NOMO-1 treated with dmso at 0.1 percent for 144 hours (cell line): ENCODE data around the gene TMEM86B.

ENCODE experiments used
- DNase-seq: peaks from one replicate; lab custom pipeline; 2025; ENCODE audit not compliant: unreplicated experiment; lab: John Stamatoyannopoulos, UW

Gene TMEM86B, protein sequence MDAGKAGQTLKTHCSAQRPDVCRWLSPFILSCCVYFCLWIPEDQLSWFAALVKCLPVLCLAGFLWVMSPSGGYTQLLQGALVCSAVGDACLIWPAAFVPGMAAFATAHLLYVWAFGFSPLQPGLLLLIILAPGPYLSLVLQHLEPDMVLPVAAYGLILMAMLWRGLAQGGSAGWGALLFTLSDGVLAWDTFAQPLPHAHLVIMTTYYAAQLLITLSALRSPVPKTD

DNA sequence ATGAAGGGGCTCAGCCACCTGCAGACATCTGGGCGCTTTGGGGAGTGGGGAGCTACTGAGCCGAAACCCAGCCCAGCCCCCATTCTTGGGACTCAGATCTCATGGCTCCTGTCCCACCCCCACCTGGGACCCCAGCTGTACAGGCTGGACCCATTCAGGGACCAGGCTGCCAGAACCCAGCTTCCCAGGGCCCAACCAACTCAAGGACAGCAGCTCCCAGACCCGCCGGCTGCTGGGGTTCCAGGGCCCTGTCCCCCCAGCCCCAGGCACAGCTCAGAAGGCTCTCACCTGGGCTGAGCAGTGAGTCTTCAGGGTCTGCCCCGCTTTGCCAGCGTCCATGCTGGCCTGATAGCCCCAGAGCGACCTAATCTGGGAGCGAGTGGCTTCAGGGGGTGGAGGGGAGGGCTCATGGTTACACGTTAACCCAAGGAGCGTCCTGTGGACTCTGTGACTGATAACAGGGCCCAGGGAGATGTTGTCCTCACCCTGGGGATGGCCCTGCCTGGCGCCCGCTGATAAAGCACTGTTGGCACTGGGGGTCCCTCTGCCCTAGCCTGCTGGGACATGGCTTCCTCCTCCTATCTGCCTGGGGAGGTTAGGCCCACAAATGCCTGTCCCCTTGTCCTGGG, at the start of gene TMEM86B:
TMEM86B (minus strand) TSS at position 361 of the 629 bp plus-strand sequence; CDS start at position 339, 22 bp downstream.
- no peak for DNase-seq

DNA sequence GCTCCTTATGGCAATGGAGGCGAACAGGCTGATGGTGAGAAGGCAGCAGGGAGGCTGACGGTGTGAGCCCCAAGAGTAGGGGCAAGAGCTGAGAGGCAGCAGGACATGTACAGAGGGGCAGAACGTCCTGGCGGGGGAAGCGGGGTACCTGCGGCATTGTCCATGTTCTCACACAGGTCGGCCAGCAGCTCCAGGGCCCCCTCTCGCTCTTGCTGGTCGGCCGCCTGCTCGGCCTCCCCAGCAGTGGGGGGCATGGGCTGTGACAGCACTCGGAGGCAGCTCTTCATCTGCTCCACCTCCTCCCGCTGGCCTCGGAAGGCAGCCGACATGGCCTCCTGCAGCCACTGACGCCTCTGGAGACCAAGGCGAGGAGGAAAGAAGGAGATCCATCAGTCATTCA, 48.9 kb upstream of the TMEM86B start:
- DNase-seq, result no peak

DNA sequence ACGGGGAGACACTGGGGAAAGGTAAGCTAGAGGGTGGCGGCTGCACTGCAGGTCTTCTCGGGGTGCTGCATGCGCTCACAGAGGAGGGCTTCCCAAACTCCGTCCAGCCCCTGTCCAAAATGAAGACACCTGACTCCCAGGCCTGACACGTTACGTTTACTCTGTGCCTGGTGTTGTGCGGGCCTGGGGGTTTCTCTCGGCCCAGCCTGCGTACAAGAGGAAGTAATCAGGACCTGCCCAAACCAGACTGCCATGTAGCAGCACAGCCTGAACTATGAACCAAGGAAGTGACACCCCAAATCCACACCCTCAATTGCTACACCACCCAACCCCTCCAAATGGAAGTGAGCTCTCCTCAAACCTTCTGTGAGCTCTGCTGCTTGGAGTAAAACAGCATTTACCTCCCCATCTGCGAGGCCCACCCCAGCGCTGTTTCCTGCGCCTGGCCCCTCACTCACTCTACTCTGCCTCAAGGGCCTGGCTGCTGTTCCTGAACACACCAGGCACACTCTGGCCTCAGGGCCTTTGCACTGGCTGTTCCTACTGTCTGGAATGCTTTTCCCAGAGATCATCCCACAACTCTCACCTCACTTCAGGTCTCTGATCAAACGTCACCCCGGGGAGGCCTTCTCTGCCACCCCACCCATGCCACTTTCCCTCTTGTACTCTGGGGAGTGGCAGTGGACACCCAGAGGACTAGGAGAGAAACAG, 48.3 kb upstream of the TMEM86B start:
- DNase-seq, result peak; percentile 66

DNA sequence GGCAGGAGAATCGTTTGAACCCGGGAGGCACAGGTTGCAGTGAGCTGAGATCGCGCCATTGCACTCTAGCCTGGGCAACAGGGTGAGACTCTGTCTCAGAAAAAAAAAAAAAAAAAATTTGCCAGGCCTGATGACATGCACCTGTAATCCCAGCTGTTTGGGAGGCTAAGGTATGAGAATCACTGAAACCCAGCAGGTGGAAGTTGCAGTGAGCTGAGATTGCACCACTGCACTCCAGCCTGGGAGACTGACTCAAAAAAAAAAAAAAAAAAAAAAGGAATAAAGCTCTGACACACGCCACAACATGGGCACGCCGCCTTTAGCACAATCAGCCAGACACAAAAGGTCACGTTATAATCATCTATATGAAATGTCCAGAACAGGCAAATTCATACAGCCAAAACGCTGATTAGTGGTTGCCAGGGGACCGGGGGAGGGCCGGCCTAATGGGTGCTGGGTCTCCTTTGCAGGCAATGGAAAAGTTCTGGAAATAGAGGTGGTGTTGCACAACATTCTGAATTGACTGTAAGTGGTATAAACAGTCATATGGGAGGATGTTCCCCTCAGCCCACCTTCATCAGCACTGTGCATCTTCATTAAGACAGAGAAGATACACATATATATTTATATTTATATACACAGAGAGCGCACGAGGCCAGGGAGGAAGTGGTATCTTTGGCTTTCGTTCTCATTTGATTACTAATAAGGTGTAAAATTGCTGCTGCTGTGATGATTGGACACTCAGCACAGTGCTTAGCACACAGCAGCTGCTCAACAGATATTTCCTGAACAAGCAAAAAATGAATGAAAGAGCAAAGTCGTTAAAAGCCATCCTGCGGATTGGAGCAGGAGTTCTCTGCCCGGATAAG, 47.5 kb upstream of the TMEM86B start:
- peak; percentile 47 for DNase-seq

DNA sequence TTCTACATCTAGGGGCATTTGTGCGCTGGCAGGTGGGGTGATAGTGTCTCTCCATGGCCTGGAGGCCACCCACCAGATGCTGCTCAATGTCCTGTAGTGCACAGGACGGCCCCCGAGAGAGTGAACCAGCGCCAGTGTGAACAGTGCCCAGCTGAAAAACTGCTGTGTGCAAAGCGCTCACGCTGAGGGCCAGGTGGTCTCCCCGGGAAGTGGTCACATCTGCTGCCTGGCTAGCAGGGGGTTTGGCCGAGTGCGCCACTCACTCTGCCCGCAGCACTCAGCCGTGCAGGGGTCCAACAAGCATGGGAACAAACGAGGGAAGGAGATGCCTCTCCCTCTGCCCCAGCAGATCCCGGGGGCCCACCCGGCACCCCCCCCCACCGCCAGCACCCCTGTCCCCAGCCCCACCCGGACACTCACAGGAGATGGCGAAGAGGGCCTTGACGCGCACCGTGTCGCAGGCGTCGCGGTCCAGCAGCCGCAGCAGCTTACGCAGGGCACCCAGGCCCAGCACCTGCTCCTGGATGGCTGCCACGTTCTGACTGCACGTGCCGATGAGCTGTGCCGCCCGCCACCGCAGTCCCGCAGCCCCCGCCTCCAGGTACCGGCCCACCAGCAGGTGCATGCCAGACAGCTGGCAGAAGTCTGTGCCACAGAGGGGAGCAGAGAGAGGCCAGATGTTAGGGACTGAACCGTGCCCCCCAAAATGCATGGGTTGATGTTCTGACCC, 45.6 kb upstream of the TMEM86B start:
- no peak for DNase-seq

DNA sequence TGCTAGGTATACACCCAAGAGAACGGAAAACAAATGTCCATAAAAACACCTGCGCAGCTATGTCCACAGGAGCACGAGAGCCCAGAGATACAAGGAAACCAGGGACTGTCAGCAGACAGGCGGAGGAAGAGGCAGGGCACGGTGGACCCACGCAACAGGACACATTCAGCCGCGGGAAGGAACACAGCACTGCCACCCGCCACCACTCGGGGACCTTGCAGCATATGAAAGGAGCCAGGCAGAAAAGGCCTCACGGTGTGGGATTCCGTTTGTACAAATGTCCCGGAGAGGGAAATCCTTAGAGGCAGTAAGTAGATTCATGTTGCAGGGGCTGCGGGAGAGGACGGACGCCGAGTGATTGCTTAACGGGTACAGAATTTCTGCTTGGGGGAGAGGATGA, 43.6 kb upstream of the TMEM86B start:
- no peak for DNase-seq

DNA sequence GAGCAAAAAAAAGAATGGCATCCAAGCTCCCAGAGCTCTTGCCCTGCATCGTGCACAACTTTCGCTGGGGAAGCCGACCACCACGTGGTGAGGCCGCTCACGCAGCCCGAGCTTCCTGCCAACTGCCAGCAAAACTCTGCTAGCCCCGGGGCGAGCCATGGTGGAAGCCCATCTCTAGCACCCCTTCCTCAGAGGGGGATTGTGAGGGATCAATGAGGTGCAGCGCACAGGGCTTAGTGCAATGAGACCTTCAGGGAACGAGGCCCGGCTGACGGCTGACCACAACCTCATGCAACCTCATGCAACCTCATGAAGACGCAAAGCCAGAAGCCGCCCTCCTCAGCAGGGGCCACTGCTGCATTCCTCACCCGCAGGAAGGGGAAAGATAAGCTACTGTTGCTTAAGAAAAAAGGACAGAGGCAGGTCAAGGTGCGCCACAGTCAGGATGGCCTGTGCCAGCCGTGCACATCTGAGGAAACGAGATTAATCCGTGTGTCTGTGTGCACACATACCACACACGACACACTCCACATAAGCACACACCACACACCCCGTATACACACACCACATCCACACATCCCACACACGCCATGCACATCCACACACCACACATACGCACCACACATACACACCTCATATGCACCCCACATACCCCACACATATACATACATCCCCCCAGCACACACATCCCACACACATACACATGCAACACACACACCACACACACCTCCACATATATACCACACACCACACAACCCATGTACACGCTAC, 41.8 kb upstream of the TMEM86B start:
- no peak for DNase-seq

DNA sequence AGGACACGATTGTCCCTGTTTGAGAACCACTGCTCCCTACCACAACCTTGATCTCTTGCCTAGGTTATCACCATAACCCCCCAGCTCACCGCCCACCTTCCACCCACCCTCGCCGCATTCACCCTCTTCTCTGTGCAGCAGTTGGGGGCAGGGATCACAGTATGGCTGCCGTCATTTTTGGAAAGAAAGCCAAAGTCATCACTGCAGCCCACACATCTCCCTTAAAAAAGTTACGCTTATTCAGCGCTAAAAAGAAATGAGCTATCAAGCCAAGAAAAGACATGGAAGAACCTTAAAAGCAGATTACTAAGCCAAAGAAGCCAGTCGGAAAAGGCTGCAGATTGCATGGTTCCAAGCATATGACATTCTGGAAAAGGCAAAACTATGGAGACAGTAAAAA, 40.7 kb upstream of the TMEM86B start:
- DNase-seq, result no peak

DNA sequence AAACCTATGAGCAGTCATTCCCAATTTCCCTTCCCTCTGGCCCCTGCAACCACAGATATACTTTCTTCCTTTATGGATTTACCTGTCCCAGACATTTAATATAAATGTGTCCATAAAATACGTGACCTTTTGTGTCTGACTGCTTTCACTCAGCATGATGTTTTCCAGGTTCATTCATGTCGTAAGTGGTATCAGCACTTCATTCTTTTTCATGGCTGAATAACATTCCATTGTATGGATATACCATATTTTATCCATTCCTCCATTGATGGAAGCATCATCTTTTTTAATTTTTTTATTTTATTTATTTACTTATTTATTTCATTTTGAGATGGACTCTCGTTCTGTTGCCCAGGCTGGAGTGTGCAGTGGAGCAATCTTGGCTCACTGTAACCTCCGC, 38.3 kb upstream of the TMEM86B start:
- DNase-seq, result no peak

DNA sequence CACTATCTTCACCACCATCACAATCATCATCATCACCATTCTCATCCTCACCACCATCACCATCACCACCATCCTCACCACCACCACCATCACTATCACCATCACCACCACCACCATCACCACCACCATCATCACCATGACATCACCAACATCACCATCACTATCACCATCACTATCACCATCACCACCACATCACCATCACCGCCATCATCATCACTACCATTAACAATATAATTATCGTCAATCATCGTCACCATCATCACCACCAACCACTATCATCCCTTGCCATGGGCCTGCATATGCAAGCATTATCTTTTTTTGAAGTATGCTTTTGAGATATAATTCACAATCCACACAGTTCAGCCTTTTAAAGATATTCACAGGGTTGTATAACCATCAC, 37.8 kb upstream of the TMEM86B start:
- DNase-seq, result no peak

DNA sequence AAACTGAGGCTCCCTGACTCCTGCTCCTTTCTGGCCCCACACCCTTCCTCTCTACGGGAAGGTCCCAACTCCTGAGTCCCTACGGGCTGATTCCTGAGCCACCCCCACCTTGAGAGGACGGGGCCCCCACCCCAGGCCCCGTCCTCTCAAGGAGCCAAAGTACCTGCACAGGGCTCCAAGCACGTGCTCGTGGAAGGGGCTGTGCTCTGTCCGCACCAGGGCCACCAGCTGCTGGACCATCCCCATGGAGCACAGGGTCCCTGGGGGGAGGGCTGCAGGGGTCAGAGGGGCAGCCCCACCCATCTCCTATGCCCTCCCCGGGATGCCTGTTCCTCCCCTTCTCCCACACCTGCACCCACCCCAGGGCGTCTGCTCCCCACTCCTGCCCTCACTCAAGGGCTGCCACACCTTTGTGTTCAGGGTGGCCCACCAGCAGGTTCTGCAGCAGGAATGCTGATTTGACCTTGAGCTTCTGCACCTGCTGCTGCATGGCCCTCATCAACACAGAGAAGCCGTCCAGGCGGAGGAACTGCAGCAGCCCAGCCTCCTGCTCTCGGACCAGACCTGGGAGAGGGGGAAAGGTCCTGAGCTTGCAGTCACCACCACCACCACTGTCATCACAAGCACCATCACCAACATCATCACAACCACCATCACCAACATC, 37.3 kb upstream of the TMEM86B start:
- DNase-seq, result no peak

DNA sequence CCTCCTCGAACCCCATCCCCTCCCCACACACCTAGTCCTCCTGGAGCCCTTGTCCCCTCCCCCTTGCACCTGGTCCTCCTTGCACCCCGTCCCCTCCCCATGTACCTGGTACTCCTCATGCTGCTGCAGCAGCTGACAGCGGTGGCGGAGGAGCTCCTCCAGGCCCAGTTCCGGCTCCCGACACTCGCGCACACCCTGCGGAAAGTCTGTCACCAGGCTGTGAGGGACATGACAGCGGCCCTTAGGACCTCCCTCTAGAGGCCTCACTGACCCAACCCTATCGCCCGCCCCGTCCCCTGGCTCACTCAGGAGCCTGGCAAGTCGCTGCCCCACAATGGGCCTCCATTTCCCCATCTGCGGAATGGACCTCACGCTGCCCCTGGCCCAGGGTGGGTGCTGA, 36.6 kb upstream of the TMEM86B start:
- no peak for DNase-seq

DNA sequence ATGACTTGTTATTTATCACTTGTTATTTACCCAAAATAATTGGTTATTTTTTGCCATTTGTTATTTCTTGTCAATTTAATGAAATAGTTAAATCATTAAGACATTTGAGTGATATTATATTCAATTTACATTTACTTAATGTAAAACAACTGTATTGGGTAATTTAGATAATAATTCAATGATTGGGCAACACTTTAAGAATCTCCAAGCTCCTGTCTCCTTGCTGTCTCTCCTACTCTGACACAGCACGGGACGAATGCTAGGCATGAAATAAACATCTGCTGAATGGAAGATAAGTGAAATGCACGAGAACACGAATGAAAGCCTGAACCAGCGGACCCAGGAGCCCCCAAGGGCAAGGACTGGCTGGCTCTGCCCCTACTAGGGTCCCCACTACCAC, 36.0 kb upstream of the TMEM86B start:
- DNase-seq, result no peak

DNA sequence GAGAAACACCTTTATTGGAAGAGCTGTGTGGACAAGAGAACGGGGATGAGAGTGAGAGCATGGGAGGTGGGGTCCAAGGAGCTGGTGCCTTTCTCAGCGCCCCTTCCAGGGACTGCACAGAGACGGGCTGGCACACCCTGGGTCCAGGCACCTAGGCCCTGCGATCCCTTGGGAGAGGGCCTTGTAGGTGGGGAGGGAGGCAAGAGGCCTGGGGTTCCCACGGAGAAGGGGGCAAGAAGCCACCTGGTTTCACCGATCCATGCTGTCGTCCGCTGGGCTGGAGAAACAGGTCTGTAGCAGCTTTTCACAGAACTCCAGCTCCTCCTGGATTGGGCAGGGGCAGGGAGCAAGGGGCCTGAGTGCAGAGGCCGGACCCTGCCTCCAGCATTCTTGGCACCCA, 33.8 kb upstream of the TMEM86B start:
- DNase-seq, result no peak

DNA sequence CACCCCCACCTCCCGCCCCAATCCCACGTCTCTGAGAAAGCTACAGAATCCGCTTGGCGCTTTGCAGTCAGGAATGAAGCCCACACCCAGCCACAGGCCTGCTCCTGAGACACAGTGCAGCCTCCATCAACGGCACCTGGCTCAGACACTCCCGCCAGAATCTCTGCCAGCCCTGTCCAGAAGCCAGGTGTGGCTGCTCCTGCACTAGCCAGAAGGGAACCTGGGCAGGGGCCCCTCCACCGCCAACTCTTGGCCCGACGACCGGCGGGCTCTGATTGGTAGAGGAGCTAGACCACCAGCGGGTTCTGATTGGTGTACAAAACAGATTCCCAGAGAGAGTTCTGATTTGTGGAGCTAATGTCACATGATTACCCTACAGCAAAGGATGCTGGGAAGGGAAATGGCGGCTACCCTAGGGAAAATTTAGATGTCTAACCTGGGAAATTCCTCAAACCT, 33.1 kb upstream of the TMEM86B start:
- no peak for DNase-seq

DNA sequence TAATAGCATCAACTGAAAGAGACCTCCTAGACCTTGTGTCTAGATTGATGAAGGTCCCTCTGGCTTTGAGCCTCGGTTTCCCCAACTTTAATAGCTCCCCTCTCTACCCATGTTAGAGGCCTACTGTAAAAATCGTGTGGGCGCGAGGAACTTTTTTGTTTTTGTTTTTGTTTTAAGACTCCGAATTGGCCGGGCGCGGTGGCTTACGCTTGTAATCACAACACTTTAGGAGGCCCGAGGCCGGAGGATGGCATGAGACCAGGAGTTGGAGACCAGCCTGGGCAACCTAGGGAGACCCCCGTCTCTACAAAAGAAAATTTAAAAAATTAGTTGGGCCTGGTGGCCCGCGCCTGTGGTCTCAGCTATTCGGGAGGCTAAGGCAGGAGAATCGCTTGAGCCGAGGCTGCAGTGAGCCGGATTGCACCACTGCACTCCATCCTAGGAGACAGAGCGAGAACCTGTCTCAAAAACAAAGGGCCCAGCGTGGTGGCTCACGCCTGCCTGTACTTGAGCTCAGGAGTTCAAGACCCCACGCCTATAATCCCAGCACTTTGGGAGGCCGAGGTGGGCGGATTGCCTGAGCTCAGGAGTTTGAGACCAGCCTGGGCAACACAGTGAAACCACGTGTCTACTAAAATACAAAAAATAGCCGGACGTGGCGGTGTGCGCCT, 31.1 kb upstream of the TMEM86B start:
- DNase-seq, result no peak

DNA sequence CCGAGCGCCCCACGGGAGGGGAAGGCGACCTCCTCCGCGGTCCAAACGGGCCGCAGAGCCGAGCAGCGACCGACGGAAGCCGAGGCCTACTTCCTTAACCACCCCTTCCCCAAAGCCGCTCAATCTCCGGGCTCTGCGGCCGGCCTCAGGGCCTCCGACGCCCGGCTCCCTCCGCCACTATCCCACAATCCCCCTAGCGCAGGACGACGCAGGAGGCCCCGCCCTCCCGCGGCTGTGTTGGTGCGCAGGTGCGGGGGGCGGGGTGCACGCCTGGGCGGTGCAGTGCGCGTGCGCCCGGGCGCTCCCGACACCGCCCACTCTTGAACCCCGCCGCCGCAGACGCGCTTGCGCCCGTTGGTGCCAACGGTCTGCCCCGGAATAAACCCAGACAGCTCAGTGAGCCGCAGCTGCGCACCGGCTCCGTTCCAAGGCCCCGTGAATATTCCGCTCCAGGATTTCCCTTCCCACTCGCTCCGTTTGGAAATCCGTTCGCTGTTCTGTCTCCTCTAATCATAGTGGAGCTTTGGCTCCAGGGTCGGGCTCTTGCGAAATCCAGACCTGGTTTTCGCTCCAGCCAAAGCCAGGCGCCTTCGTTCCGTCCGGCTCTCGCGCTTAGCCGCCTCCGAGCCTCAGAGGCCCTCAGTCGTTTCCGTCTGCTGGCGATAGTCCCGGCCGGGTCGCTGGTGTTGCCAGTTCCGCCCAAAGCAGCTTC, 30.4 kb upstream of the TMEM86B start, which contains the start of gene PPP6R1:
PPP6R1 (minus strand) TSS at position 190 of the 712 bp plus-strand sequence. CDS start 11,914 bp downstream, outside the sequence.
- DNase-seq, result peak; percentile 99

DNA sequence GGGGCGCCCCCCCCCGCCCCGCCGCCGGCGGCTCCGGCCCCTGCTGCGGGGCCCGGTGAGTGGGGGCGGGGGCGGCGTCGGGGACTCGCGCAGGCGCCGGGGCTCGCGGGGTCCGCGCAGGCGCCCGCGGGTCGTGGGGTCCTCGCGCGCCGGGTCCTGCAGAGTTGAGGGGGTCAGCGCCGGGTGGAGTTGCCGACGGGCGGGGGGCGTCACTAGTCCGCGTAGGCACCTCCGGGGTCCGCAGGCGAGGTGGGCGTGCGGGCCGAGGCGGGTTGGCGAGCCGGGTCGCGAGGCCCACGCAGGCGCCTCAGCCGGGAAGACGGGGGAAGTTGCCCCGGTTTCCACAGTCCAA, 29.9 kb upstream of the TMEM86B start:
- DNase-seq, result no peak
